Naive thymus-derived CD4-positive, alpha-beta T cell (primary cell): Measurements from ENCODE around the gene FOXD4. TPM values are rescaled to one million over a fixed set of nuclear protein-coding genes. Genes with fewer than 3 reads are reported as not detected.
A peak's percentile ranks its signal among the peaks of the same experiment; 100 is the strongest.
"Not testable (repeated sequence)": the region's sequence is repeated elsewhere in the genome, so short reads cannot be mapped to it uniquely, and the experiment has no call there.

Experiments
- ATAC-seq: fragments of 150-1000 bp; cut with Tn5 transposase; 2 replicates; pipeline ENCODE4 v1.10.0; 2021; ENCODE audit warnings: mild to moderate bottlenecking, moderate library complexity
- CTCF ChIA-PET: fragments of 350-600 bp; sonication (Branson Sonifier 250); formaldehyde crosslinking; loops from one replicate; lab custom pipeline; 2021; ENCODE audit warnings: antibody characterized with exemption; lab: Charles Lee
- POLR2A ChIA-PET: fragments of 350-600 bp; sonication (Branson Sonifier 250); formaldehyde crosslinking; loops from one replicate; lab custom pipeline; 2021; ENCODE audit warnings: antibody characterized with exemption, inconsistent platforms; lab: Charles Lee
- DNase-seq, 9 donors: peaks; one replicate each; pipeline versions ENCODE4 v3.0.0 to v3.0.0-alpha.2; 2020 to 2022; ENCODE audit warnings: mixed read lengths in 1 of 9
- H3K27ac ChIP-seq: one replicate; pipeline ENCODE4 v1.7.0; 2013; ENCODE audit warnings: mild to moderate bottlenecking, low read depth, low read length, moderate library complexity
- H3K27me3 ChIP-seq, 2 donors: one replicate each; pipeline ENCODE4 v1.7.0; 2013; ENCODE audit warnings: low read length in 2 of 2, mild to moderate bottlenecking in 2 of 2, moderate library complexity in 2 of 2; ENCODE audit not compliant: control insufficient read depth in 2 of 2, insufficient read depth in 2 of 2
- H3K36me3 ChIP-seq, 3 experiments: 1 replicate in 2 of 3; 2 replicates in 1 of 3; pipeline ENCODE4 v1.7.0; 2013; ENCODE audit warnings: low read length in 3 of 3, mild to moderate bottlenecking in 3 of 3, moderate library complexity in 1 of 3; ENCODE audit not compliant: insufficient read depth in 3 of 3, control insufficient read depth in 2 of 3
- H3K4me1 ChIP-seq, 2 donors: one replicate each; pipeline ENCODE4 v1.7.0; 2013; ENCODE audit warnings: low read length in 2 of 2, mild to moderate bottlenecking in 2 of 2, moderate library complexity in 1 of 2; ENCODE audit not compliant: control insufficient read depth in 2 of 2, insufficient read depth in 2 of 2
- H3K4me3 ChIP-seq: 2 replicates; pipeline ENCODE4 v1.7.0; 2013; ENCODE audit warnings: mild to moderate bottlenecking, low read length
- H3K9me3 ChIP-seq, 3 experiments: 1 replicate in 2 of 3; 2 replicates in 1 of 3; pipeline ENCODE4 v1.7.0; 2013; ENCODE audit warnings: low read length in 3 of 3; ENCODE audit not compliant: control insufficient read depth in 2 of 3
- H3K27ac Mint-ChIP-seq, 9 donors: one replicate each; pipeline ENCODE4 v1.8.0; 2020 to 2022; ENCODE audit warnings: mixed read lengths in 9 of 9, mild to moderate bottlenecking in 8 of 9, moderate library complexity in 5 of 9, inconsistent platforms in 2 of 9
- H3K27me3 Mint-ChIP-seq, 5 donors: one replicate each; pipeline ENCODE4 v1.8.0; 2021 to 2022; ENCODE audit warnings: mixed read lengths in 5 of 5, mild to moderate bottlenecking in 1 of 5
- H3K36me3 Mint-ChIP-seq, 5 donors: one replicate each; pipeline ENCODE4 v1.8.0; 2020 to 2022; ENCODE audit warnings: mixed read lengths in 5 of 5, mild to moderate bottlenecking in 3 of 5, inconsistent platforms in 1 of 5
- H3K4me1 Mint-ChIP-seq, 7 donors: one replicate each; pipeline ENCODE4 v1.8.0; 2020 to 2022; ENCODE audit warnings: mixed read lengths in 7 of 7, mild to moderate bottlenecking in 3 of 7, inconsistent platforms in 1 of 7
- H3K4me3 Mint-ChIP-seq, 10 donors: one replicate each; pipeline ENCODE4 v1.8.0; 2020 to 2022; ENCODE audit warnings: mild to moderate bottlenecking in 10 of 10, mixed read lengths in 10 of 10, moderate library complexity in 6 of 10, inconsistent platforms in 2 of 10
- H3K9me3 Mint-ChIP-seq, 11 donors: one replicate each; pipeline ENCODE4 v1.8.0; 2020 to 2022; ENCODE audit warnings: mixed read lengths in 11 of 11, mild to moderate bottlenecking in 4 of 11, inconsistent platforms in 1 of 11, moderate library complexity in 1 of 11
- intact Hi-C, 2 donors: fragments of 100-400 bp; cut with micrococcal nuclease; formaldehyde crosslinking; loops; one replicate each; pipeline ENCODE4 v1.15.1; 2023
- polyA plus RNA-seq, 2 donors: library from polyadenylated mRNA; unstranded; fragments of 300-500 nt; fragmentation: Illumina TruSeq; gene quantifications; one replicate each; pipeline ENCODE4 v1.2.3, GENCODE V29; 2021
- total RNA-seq, 6 experiments: library from RNA in 5 of 6; stranded (reverse) in 5 of 6; gene quantifications; 1 replicate in 5 of 6; 2 replicates in 1 of 6; pipeline ENCODE4 v1.2.3 and lab custom pipeline; 2021 to 2026

FOXD4 gene
- total and polyA plus RNA-seq, 7 experiments from 2014 or later = 0.09 to 0.38 (median 0.22) TPM; not detected in 2

GRCh38 chr9:108742-109495 is 9.3 kb downstream of the FOXD4 start:
- H3K9me3 ChIP-seq, CTCF ChIA-PET, H3K9me3 Mint-ChIP-seq, intact Hi-C loops, H3K36me3 ChIP-seq, H3K4me1 ChIP-seq, DNase-seq, H3K27ac ChIP-seq, H3K27me3 ChIP-seq, H3K27ac Mint-ChIP-seq, H3K4me3 Mint-ChIP-seq, ATAC-seq, H3K4me1 Mint-ChIP-seq, POLR2A ChIA-PET, H3K36me3 Mint-ChIP-seq, H3K4me3 ChIP-seq: not testable (repeated sequence)
- peaks cover 19 to 52% (median 37%) of the 10 kb centered on the region in 5 donors for H3K27me3 Mint-ChIP-seq

GRCh38 chr9:105991-106390 is 12.2 kb downstream of the FOXD4 start:
- H3K27me3 Mint-ChIP-seq = peaks cover 19 to 48% (median 30%) of the 10 kb centered on the region in 5 donors
- not testable (repeated sequence) for H3K36me3 Mint-ChIP-seq

GRCh38 chr9:100430-100829 is 17.8 kb downstream of the FOXD4 start:
- intact Hi-C loops, ATAC-seq, POLR2A ChIA-PET: not testable (repeated sequence)

More at GRCh38 chr9:105991-106390, 12.2 kb downstream of the FOXD4 start:
- H3K4me3 Mint-ChIP-seq, H3K9me3 Mint-ChIP-seq, H3K27ac ChIP-seq, H3K4me3 ChIP-seq, H3K27me3 ChIP-seq, H3K36me3 ChIP-seq, H3K4me1 ChIP-seq, H3K9me3 ChIP-seq, POLR2A ChIA-PET, H3K4me1 Mint-ChIP-seq, ATAC-seq, CTCF ChIA-PET, H3K27ac Mint-ChIP-seq, DNase-seq, intact Hi-C loops: not testable (repeated sequence)

GRCh38 chr9:99867-100266 is 18.4 kb downstream of the FOXD4 start:
- CTCF ChIA-PET = not testable (repeated sequence)

More at GRCh38 chr9:100430-100829, 17.8 kb downstream of the FOXD4 start:
- peaks cover 0 to 14% (median under 1%) of the 10 kb centered on the region in 5 donors for H3K27me3 Mint-ChIP-seq
- H3K9me3 ChIP-seq, H3K4me1 Mint-ChIP-seq, H3K36me3 ChIP-seq, H3K27ac Mint-ChIP-seq, H3K27ac ChIP-seq, H3K36me3 Mint-ChIP-seq, H3K27me3 ChIP-seq, CTCF ChIA-PET, H3K4me3 ChIP-seq, H3K9me3 Mint-ChIP-seq, H3K4me1 ChIP-seq, H3K4me3 Mint-ChIP-seq, DNase-seq: not testable (repeated sequence)

GRCh38 chr9:98775-99174 is 19.4 kb downstream of the FOXD4 start:
- H3K9me3 Mint-ChIP-seq, DNase-seq, POLR2A ChIA-PET, ATAC-seq, H3K36me3 Mint-ChIP-seq, intact Hi-C loops, H3K4me3 Mint-ChIP-seq, H3K4me1 Mint-ChIP-seq, H3K36me3 ChIP-seq, H3K4me1 ChIP-seq, H3K27ac ChIP-seq, CTCF ChIA-PET, H3K9me3 ChIP-seq, H3K4me3 ChIP-seq, H3K27me3 ChIP-seq, H3K27ac Mint-ChIP-seq: not testable (repeated sequence)
- H3K27me3 Mint-ChIP-seq = peaks cover 0 to 10% (median 0%) of the 10 kb centered on the region in 5 donors

More at GRCh38 chr9:99867-100266, 18.4 kb downstream of the FOXD4 start:
- H3K4me3 ChIP-seq, POLR2A ChIA-PET, H3K27ac ChIP-seq, H3K36me3 ChIP-seq, H3K4me1 Mint-ChIP-seq, H3K9me3 ChIP-seq, H3K27me3 ChIP-seq, H3K36me3 Mint-ChIP-seq, intact Hi-C loops, H3K27ac Mint-ChIP-seq, DNase-seq, H3K4me1 ChIP-seq, H3K9me3 Mint-ChIP-seq, ATAC-seq: not testable (repeated sequence)
- peaks cover 0 to 16% (median 0%) of the 10 kb centered on the region in 5 donors for H3K27me3 Mint-ChIP-seq
- peak overlapping the region in 1 of 10 donors; percentile 25 for H3K4me3 Mint-ChIP-seq

GRCh38 chr9:94992-95391 is 23.2 kb downstream of the FOXD4 start:
- H3K4me3 ChIP-seq, H3K27me3 Mint-ChIP-seq, H3K9me3 Mint-ChIP-seq, ATAC-seq, H3K4me1 Mint-ChIP-seq, DNase-seq, CTCF ChIA-PET, H3K27ac ChIP-seq, POLR2A ChIA-PET, H3K27ac Mint-ChIP-seq, H3K4me1 ChIP-seq, H3K9me3 ChIP-seq, H3K27me3 ChIP-seq, intact Hi-C loops, H3K36me3 ChIP-seq, H3K36me3 Mint-ChIP-seq: not testable (repeated sequence)
- peak overlapping the region in 1 of 10 donors; percentile 7 for H3K4me3 Mint-ChIP-seq

GRCh38 chr9:94323-94722 is 23.9 kb downstream of the FOXD4 start:
- H3K36me3 ChIP-seq, H3K27me3 Mint-ChIP-seq, POLR2A ChIA-PET, CTCF ChIA-PET, DNase-seq, ATAC-seq, H3K4me1 ChIP-seq, H3K27me3 ChIP-seq, H3K9me3 ChIP-seq, H3K4me3 ChIP-seq, intact Hi-C loops, H3K9me3 Mint-ChIP-seq, H3K27ac Mint-ChIP-seq, H3K4me1 Mint-ChIP-seq, H3K4me3 Mint-ChIP-seq, H3K27ac ChIP-seq, H3K36me3 Mint-ChIP-seq: not testable (repeated sequence)
